ENCODE data around the gene RPS6KA5.

DNA sequence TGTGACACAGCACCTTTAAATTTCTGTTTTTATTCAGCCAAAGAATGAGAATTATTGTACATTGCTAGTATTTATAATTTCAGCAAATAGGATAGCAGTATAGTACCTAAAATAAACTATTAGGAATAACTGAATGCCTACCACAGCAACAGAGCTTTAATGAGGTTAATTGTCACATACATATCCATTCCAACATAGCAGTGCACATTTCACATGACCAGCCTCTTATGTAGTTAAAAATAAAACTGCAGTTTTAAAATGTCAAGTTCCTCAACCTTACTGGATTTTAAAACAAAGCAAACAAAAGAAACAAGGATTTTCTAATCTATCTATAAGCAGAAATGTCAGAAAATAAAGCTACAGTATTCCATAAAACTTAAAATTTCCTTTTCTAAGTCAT is 193.6 kb downstream of the RPS6KA5 start:
- TF ChIP-seq, protein P1, sequence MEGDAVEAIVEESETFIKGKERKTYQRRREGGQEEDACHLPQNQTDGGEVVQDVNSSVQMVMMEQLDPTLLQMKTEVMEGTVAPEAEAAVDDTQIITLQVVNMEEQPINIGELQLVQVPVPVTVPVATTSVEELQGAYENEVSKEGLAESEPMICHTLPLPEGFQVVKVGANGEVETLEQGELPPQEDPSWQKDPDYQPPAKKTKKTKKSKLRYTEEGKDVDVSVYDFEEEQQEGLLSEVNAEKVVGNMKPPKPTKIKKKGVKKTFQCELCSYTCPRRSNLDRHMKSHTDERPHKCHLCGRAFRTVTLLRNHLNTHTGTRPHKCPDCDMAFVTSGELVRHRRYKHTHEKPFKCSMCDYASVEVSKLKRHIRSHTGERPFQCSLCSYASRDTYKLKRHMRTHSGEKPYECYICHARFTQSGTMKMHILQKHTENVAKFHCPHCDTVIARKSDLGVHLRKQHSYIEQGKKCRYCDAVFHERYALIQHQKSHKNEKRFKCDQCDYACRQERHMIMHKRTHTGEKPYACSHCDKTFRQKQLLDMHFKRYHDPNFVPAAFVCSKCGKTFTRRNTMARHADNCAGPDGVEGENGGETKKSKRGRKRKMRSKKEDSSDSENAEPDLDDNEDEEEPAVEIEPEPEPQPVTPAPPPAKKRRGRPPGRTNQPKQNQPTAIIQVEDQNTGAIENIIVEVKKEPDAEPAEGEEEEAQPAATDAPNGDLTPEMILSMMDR (IDR thresholded peaks at IDR 0.05; ENCODE audit: low read depth, low read length, poor library complexity, severe bottlenecking), result no peak
- no peak for TF ChIP-seq EZH2phosphoT487 (IDR thresholded peaks at IDR 0.05; ENCODE audit: borderline replicate concordance, low read length)

Data from DOHH2 (cell line).